Left lung (tissue), 14 donors: ENCODE data around the gene RALGPS2. TPM values are rescaled to one million over a fixed set of nuclear protein-coding genes. Genes with fewer than 3 reads are reported as not detected.

ENCODE experiments used
- ATAC-seq: fragments of 200-7000 bp; cut with Tn5 transposase; one replicate; pipeline ENCODE4 v1.9.1; 2020; ENCODE audit warnings: moderate library complexity
- DNase-seq, 4 donors: peaks; one replicate each; pipeline ENCODE4 v3.0.0-alpha.2; 2013 to 2020
- H3K27ac ChIP-seq, 2 donors: fragments of 200-600 bp; sonication (generic) in 1 of 2; one replicate each; pipeline versions ENCODE4 v1.5.0 to v1.8.0; 2020 to 2021
- H3K27me3 ChIP-seq, 2 donors: fragments of 200-600 bp; sonication (generic) in 1 of 2; one replicate each; pipeline versions ENCODE4 v1.5.0 to v1.8.0; 2020 to 2021
- H3K36me3 ChIP-seq, 2 donors: fragments of 200-600 bp; sonication (generic) in 1 of 2; one replicate each; pipeline versions ENCODE4 v1.5.0 to v1.8.0; 2020 to 2021
- H3K4me1 ChIP-seq, 2 donors: fragments of 200-600 bp; one replicate each; pipeline ENCODE4 v1.8.0; 2021
- H3K4me3 ChIP-seq, 2 donors: fragments of 200-600 bp; sonication (generic) in 1 of 2; one replicate each; pipeline versions ENCODE4 v1.5.0 to v1.8.0; 2020 to 2021; ENCODE audit warnings: mild to moderate bottlenecking in 1 of 2
- H3K9me3 ChIP-seq, 2 donors: fragments of 200-600 bp; sonication (generic) in 1 of 2; one replicate each; pipeline versions ENCODE4 v1.5.0 to v1.8.0; 2020 to 2021
- CTCF ChIP-seq, 2 donors: fragments of 200-600 bp; sonication (generic) in 1 of 2; IDR thresholded peaks; one replicate each; pipeline versions ENCODE4 v1.5.0 to v1.8.0; 2021; ENCODE audit warnings: antibody characterized with exemption in 2 of 2
- intact Hi-C, 2 donors: fragments of 100-400 bp; cut with DNase I; formaldehyde crosslinking; loops; one replicate each; pipeline versions ENCODE4 v1.11.2 to v1.14.2; 2022
- long read RNA-seq, 12 donors: library from polyadenylated mRNA in 2 of 12; unstranded in 2 of 12; transcript quantifications; one replicate each; pipeline ENCODE4 v2.0.0 and lab custom pipeline, GENCODE V29; 2019 to 2026
- polyA plus RNA-seq, 6 donors: library from polyadenylated mRNA; unstranded; fragments of 120-200 nt; gene quantifications; one replicate each; pipeline ENCODE4 v1.2.1, GENCODE V29; 2013; ENCODE audit not compliant: insufficient read length in 6 of 6
- total RNA-seq, 2 donors: library from RNA; stranded (reverse); fragmentation: NEBNext Ultra II Directional; extraction: Animal tissue kit (Norgen Biotek cat#: 25700); gene quantifications; one replicate each; pipeline ENCODE4 v1.2.1, GENCODE V29; 2021
- donor health status: DM: no; HTN: yes; CAD: no.
- donor health status: DM: no; HTN: no; CAD: no.

The RALGPS2 gene
- 10 to 100 TPM in 1 of 2 donors, 1 to 10 TPM in 1; 9.0 to 10.5 TPM for total RNA-seq
- polyA plus RNA-seq = 10 to 100 TPM; 18.1 to 24.5 (median 21.2) TPM
- long read RNA-seq, donor 1 = 0 reads
- long read RNA-seq, donor 2, full-length matches to known transcripts = 4 of 4 reads
- long read RNA-seq, donor 2, partial matches to known transcripts = 0 of 4 reads
- long read RNA-seq, donor 2, other reads (novel, unspliced or antisense) = 0 of 4 reads
- long read RNA-seq, donor 3 = 0 reads
- long read RNA-seq, donor 4, full-length matches to known transcripts = 1 of 2 reads
- long read RNA-seq, donor 4, partial matches to known transcripts = 1 of 2 reads
- long read RNA-seq, donor 4, other reads (novel, unspliced or antisense) = 0 of 2 reads
- long read RNA-seq, donor 5, partial matches to known transcripts = 0 of 1 reads
- long read RNA-seq, donor 5, other reads (novel, unspliced or antisense) = 0 of 1 reads
- long read RNA-seq, donor 6, full-length matches to known transcripts = 2 of 2 reads
- long read RNA-seq, donor 6, partial matches to known transcripts = 0 of 2 reads
- long read RNA-seq, donor 6, other reads (novel, unspliced or antisense) = 0 of 2 reads
- long read RNA-seq, donor 7, full-length matches to known transcripts = 1 of 1 reads
- long read RNA-seq, donor 7, partial matches to known transcripts = 0 of 1 reads
- long read RNA-seq, donor 7, other reads (novel, unspliced or antisense) = 0 of 1 reads
- long read RNA-seq, donor 8, full-length matches to known transcripts = 2 of 2 reads
- long read RNA-seq, donor 8, partial matches to known transcripts = 0 of 2 reads
- long read RNA-seq, donor 8, other reads (novel, unspliced or antisense) = 0 of 2 reads
- long read RNA-seq, donor 9 = 0 reads
- long read RNA-seq, donor 10 = 0 reads
- long read RNA-seq, donor 11, full-length matches to known transcripts = 4 of 11 reads
- long read RNA-seq, donor 11, partial matches to known transcripts = 7 of 11 reads
- long read RNA-seq, donor 11, other reads (novel, unspliced or antisense) = 0 of 11 reads
- long read RNA-seq, donor 12, partial matches to known transcripts = 0 of 6 reads
- long read RNA-seq, donor 12, other reads (novel, unspliced or antisense) = 5 of 6 reads

GRCh38 chr1:178724728-178725465 is at the start of gene RALGPS2:
Gene RALGPS2, plus strand, starts transcription at chr1:178725244. Its CDS starts 51,521 bp downstream, at chr1:178776765.
- intact Hi-C loops = no loop called here
- ATAC-seq = peak; percentile 92
- H3K27me3 ChIP-seq = no peaks in the 10 kb centered on the region

GRCh38 chr1:178679237-178679636 is 45.8 kb upstream of the RALGPS2 start:
- no peaks in the 10 kb centered on the region for H3K36me3 ChIP-seq
- no peak overlapping the region for H3K27ac ChIP-seq
- intact Hi-C loops = no loop called here
- DNase-seq (no peak), ATAC-seq (no peak)
- H3K4me1 ChIP-seq = no peaks in the 10 kb centered on the region
- no peak overlapping the region for H3K4me3 ChIP-seq
- H3K9me3 ChIP-seq = no peaks in the 10 kb centered on the region
- H3K27me3 ChIP-seq = no peaks in the 10 kb centered on the region
- no peak for TF ChIP-seq CTCF (IDR thresholded peaks at IDR 0.05)

More at GRCh38 chr1:178724728-178725465, at the start of gene RALGPS2:
- H3K9me3 ChIP-seq = no peaks in the 10 kb centered on the region
- DNase-seq = peak; percentile 72 to 93 (median 78)
- peaks cover 0 to 5% of the 10 kb centered on the region in 2 donors for H3K4me1 ChIP-seq
- H3K27ac ChIP-seq = peak within 1 kb of the TSS; percentile 81 to 83
- H3K36me3 ChIP-seq = no peaks in the 10 kb centered on the region
- TF ChIP-seq CTCF (IDR thresholded peaks at IDR 0.05) = no peak
- H3K4me3 ChIP-seq = peak within 1 kb of the TSS; percentile 85 to 92

- ATAC-seq = no peak
- Histone ChIP-seq H3K4me3 (no peak overlapping the region), H3K27ac (no peak overlapping the region), H3K4me1 (no peaks in the 10 kb centered on the region), H3K27me3 (no peaks in the 10 kb centered on the region), H3K9me3 (no peaks in the 10 kb centered on the region), H3K36me3 (no peaks in the 10 kb centered on the region)
- intact Hi-C loops = no loop called here
- no peak for TF ChIP-seq CTCF (IDR thresholded peaks at IDR 0.05)
- no peak for DNase-seq
These were observed 42.6 kb upstream of the RALGPS2 start for GRCh38 chr1:178682429-178682828.

- no peak overlapping the region for H3K4me3 ChIP-seq
- no peak for TF ChIP-seq CTCF (IDR thresholded peaks at IDR 0.05)
- ATAC-seq = no peak
- no peaks in the 10 kb centered on the region for H3K27me3 ChIP-seq
- no peak overlapping the region for H3K27ac ChIP-seq
- no peaks in the 10 kb centered on the region for H3K4me1 ChIP-seq
- H3K36me3 ChIP-seq = no peaks in the 10 kb centered on the region
- no peaks in the 10 kb centered on the region for H3K9me3 ChIP-seq
- intact Hi-C loops = no loop called here
- DNase-seq = no peak
These were observed 42.2 kb upstream of the RALGPS2 start for GRCh38 chr1:178682886-178683285.
